Liver (tissue), 3 donors: ENCODE data around the gene BCR.

Experiments
- FOXA1 ChIP-seq: IDR thresholded peaks from 2 replicates; pipeline ENCODE4 v1.6.1; 2016; ENCODE audit warnings: antibody characterized with exemption
- GABPA ChIP-seq, 2 donors: IDR thresholded peaks in 1 of 2; conservative IDR thresholded peaks in 1 of 2; 2 replicates each; pipeline ENCODE4 v1.6.1; 2016; ENCODE audit warnings: antibody characterized with exemption in 2 of 2, mild to moderate bottlenecking in 1 of 2, moderate library complexity in 1 of 2
- RAD21 ChIP-seq, 2 donors: IDR thresholded peaks; 2 replicates each; pipeline ENCODE4 v1.6.1; 2016; ENCODE audit warnings: antibody characterized with exemption in 2 of 2, mild to moderate bottlenecking in 2 of 2
- TF ChIP-seq, protein P1 (sequence below): IDR thresholded peaks from 2 replicates; pipeline ENCODE4 v1.6.1; 2016; ENCODE audit warnings: antibody characterized with exemption
- TF ChIP-seq, protein P2 (sequence below): fragments of 150-350 bp; IDR thresholded peaks from 2 replicates; pipeline ENCODE4 v1.5.1; 2017; ENCODE audit warnings: improper control_type of control experiment, low read depth, low read length; ENCODE audit not compliant: missing input control
- TF ChIP-seq, protein P3 (sequence below): IDR thresholded peaks from 2 replicates; pipeline ENCODE4 v1.6.1; 2016; ENCODE audit warnings: antibody characterized with exemption, mild to moderate bottlenecking
- TF ChIP-seq, protein P4 (sequence below): IDR thresholded peaks from 2 replicates; pipeline ENCODE4 v1.6.1; 2016; ENCODE audit warnings: antibody characterized with exemption
- donor health status: healthy.
- donor health status: healthy.

DNA sequence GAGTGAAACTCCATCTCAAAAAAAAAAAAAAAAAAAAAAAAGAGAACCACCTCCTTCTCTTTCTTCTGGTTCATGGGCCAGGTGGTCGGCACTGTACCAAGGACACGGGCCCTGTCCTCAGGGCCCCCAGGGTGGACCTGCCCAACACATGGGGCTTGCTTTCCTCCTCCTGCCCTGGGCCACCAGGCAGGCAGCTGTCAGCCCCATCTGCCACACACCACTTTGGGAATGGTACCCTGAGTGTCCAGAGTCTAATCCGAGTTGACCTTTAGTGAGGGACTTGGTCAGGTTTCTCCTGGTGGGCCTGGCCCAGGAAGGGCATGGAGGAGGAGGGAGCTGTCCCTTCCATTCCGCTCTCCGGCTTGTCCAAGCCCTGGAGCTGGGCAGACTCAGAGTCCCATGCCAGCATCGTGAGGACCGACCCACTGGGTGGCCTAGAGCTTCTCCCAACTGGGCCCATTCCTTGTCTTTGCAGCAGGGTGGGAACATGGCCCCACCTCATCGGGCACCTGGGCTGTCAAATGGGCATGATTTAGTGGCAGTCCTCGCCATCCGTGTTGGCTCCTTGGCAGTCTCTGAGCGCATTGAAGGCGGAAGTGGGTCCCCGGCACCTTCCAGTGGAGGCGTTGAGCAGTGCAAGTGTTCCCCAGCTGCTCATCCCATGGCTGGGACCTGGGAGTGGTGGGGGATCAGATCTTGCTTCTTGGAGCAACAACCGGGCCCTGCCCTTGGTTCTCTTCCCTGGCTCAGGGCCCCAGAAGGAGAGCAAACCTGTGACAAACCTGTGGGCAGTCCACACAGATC is 94.8 kb downstream of the BCR start:
- TF ChIP-seq GABPA (IDR thresholded peaks at IDR 0.05 in 1 of 2, conservative IDR thresholded peaks at IDR 0.05 in 1 of 2) (no peak), FOXA1 (no peak), RAD21 (IDR thresholded peaks at IDR 0.05) (no peak)
- TF ChIP-seq, protein P1, sequence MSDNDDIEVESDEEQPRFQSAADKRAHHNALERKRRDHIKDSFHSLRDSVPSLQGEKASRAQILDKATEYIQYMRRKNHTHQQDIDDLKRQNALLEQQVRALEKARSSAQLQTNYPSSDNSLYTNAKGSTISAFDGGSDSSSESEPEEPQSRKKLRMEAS = no peak
- TF ChIP-seq, protein P2, sequence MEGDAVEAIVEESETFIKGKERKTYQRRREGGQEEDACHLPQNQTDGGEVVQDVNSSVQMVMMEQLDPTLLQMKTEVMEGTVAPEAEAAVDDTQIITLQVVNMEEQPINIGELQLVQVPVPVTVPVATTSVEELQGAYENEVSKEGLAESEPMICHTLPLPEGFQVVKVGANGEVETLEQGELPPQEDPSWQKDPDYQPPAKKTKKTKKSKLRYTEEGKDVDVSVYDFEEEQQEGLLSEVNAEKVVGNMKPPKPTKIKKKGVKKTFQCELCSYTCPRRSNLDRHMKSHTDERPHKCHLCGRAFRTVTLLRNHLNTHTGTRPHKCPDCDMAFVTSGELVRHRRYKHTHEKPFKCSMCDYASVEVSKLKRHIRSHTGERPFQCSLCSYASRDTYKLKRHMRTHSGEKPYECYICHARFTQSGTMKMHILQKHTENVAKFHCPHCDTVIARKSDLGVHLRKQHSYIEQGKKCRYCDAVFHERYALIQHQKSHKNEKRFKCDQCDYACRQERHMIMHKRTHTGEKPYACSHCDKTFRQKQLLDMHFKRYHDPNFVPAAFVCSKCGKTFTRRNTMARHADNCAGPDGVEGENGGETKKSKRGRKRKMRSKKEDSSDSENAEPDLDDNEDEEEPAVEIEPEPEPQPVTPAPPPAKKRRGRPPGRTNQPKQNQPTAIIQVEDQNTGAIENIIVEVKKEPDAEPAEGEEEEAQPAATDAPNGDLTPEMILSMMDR = no peak
- TF ChIP-seq, protein P3, sequence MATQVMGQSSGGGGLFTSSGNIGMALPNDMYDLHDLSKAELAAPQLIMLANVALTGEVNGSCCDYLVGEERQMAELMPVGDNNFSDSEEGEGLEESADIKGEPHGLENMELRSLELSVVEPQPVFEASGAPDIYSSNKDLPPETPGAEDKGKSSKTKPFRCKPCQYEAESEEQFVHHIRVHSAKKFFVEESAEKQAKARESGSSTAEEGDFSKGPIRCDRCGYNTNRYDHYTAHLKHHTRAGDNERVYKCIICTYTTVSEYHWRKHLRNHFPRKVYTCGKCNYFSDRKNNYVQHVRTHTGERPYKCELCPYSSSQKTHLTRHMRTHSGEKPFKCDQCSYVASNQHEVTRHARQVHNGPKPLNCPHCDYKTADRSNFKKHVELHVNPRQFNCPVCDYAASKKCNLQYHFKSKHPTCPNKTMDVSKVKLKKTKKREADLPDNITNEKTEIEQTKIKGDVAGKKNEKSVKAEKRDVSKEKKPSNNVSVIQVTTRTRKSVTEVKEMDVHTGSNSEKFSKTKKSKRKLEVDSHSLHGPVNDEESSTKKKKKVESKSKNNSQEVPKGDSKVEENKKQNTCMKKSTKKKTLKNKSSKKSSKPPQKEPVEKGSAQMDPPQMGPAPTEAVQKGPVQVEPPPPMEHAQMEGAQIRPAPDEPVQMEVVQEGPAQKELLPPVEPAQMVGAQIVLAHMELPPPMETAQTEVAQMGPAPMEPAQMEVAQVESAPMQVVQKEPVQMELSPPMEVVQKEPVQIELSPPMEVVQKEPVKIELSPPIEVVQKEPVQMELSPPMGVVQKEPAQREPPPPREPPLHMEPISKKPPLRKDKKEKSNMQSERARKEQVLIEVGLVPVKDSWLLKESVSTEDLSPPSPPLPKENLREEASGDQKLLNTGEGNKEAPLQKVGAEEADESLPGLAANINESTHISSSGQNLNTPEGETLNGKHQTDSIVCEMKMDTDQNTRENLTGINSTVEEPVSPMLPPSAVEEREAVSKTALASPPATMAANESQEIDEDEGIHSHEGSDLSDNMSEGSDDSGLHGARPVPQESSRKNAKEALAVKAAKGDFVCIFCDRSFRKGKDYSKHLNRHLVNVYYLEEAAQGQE = no peak
- TF ChIP-seq, protein P4, sequence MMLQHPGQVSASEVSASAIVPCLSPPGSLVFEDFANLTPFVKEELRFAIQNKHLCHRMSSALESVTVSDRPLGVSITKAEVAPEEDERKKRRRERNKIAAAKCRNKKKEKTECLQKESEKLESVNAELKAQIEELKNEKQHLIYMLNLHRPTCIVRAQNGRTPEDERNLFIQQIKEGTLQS = no peak
